Panc1 (cell line): ENCODE results near the gene PDE3A. TPM values are rescaled to one million over a fixed set of nuclear protein-coding genes. Genes with fewer than 3 reads are reported as not detected.

Experiments
- ATAC-seq: fragments of 200-7000 bp; cut with Tn5 transposase; 2 replicates; pipeline ENCODE4 v1.9.1; 2020; ENCODE audit warnings: mild to moderate bottlenecking, moderate library complexity
- BruUV-seq: library from RNA; stranded (reverse); fragments of 400-500 nt; replicated peaks from 2 replicates; lab custom pipeline; 2021; lab: Mats Ljungman, UMichigan
- CTCF ChIA-PET: fragments of 300-600 bp; sonication (Branson Sonifier 250); formaldehyde crosslinking; loops from one replicate; lab custom pipeline; 2022; ENCODE audit warnings: antibody characterized with exemption; lab: Charles Lee
- POLR2A ChIA-PET: fragments of 300-600 bp; sonication (Branson Sonifier 250); formaldehyde crosslinking; loops from one replicate; lab custom pipeline; 2022; ENCODE audit warnings: antibody characterized with exemption; lab: Charles Lee
- DNase-seq: peaks from one replicate; pipeline ENCODE4 v3.0.0-alpha.2; 2010; ENCODE audit warnings: low read depth, low spot score
- H3K27ac ChIP-seq: 2 replicates; pipeline ENCODE4 v1.5.1; 2011; ENCODE audit warnings: mild to moderate bottlenecking, low read length, inconsistent platforms
- H3K27me3 ChIP-seq: fragments of 200-500 bp; sonication (Bioruptor generic); 2 replicates; pipeline ENCODE4 v1.6.0; 2014; ENCODE audit warnings: low read length, inconsistent platforms; ENCODE audit not compliant: control insufficient read depth, insufficient read depth
- H3K36me3 ChIP-seq: fragments of 200-500 bp; sonication (Bioruptor generic); 2 replicates; pipeline ENCODE4 v1.5.1; 2014; ENCODE audit warnings: inconsistent platforms, mild to moderate bottlenecking, low read length, moderate library complexity; ENCODE audit not compliant: control insufficient read depth, insufficient read depth
- H3K4me1 ChIP-seq: 2 replicates; pipeline ENCODE4 v1.5.1; 2011; ENCODE audit warnings: inconsistent platforms, mild to moderate bottlenecking, low read length, moderate library complexity; ENCODE audit not compliant: control insufficient read depth, insufficient read depth
- H3K4me3 ChIP-seq, 2 experiments: 2 replicates each; pipeline ENCODE4 v1.5.1; 2011 to 2012; ENCODE audit warnings: low read depth in 2 of 2, low read length in 2 of 2, mild to moderate bottlenecking in 2 of 2, inconsistent platforms in 1 of 2, moderate library complexity in 1 of 2
- H3K9me3 ChIP-seq: fragments of 200-500 bp; sonication (Bioruptor generic); 2 replicates; pipeline ENCODE4 v1.5.1; 2014; ENCODE audit warnings: low read depth, mild to moderate bottlenecking, inconsistent platforms, low read length, moderate library complexity; ENCODE audit not compliant: control insufficient read depth, insufficient read depth
- POLR2AphosphoS5 ChIP-seq: IDR thresholded peaks from 2 replicates; pipeline ENCODE4 v1.6.1; 2012; ENCODE audit warnings: mild to moderate bottlenecking, low read depth, low read length, moderate library complexity
- SIN3A ChIP-seq: IDR thresholded peaks from 2 replicates; pipeline ENCODE4 v1.6.1; 2012; ENCODE audit warnings: low read depth, mild to moderate bottlenecking, low read length, moderate library complexity, borderline replicate concordance; ENCODE audit not compliant: insufficient read depth
- TCF7L2 ChIP-seq: IDR thresholded peaks from 2 replicates; pipeline ENCODE4 v1.6.1; 2011; ENCODE audit warnings: mild to moderate bottlenecking, low read depth, low read length, inconsistent platforms
- in situ Hi-C: cut with HindIII; loops from 2 replicates; pipeline ENCODE4 v1.10.0; 2016; ENCODE audit warnings: low sequenced_read_pairs, low pct_unique_long_range_greater_than_20kb
- intact Hi-C: fragments of 100-400 bp; cut with micrococcal nuclease; formaldehyde crosslinking; loops from one replicate; pipeline ENCODE4 v1.10.0; 2022; ENCODE audit not compliant: unreplicated experiment
- total RNA-seq: library from RNA; stranded (reverse); gene quantifications from one replicate; pipeline ENCODE4 v1.2.1, GENCODE V29; 2021; ENCODE audit not compliant: unreplicated experiment
- TF ChIP-seq, protein P1 (sequence below): fragments of 450-650 bp; IDR thresholded peaks from 2 replicates; pipeline ENCODE4 v1.5.1; 2017; ENCODE audit warnings: mild to moderate bottlenecking
- TF ChIP-seq, protein P2 (sequence below), 2 experiments: IDR thresholded peaks; 2 replicates each; pipeline ENCODE4 v1.6.1; 2011 to 2012; ENCODE audit warnings: low read depth in 2 of 2, control low read depth in 1 of 2, low read length in 1 of 2, mild to moderate bottlenecking in 1 of 2, moderate library complexity in 1 of 2; ENCODE audit not compliant: insufficient read depth in 1 of 2

The PDE3A gene
- total RNA-seq, 1 experiment from 2014 or later = 0.03 TPM

- TF ChIP-seq SIN3A = no peak
- no peak for TF ChIP-seq TCF7L2
- TF ChIP-seq, protein P1, sequence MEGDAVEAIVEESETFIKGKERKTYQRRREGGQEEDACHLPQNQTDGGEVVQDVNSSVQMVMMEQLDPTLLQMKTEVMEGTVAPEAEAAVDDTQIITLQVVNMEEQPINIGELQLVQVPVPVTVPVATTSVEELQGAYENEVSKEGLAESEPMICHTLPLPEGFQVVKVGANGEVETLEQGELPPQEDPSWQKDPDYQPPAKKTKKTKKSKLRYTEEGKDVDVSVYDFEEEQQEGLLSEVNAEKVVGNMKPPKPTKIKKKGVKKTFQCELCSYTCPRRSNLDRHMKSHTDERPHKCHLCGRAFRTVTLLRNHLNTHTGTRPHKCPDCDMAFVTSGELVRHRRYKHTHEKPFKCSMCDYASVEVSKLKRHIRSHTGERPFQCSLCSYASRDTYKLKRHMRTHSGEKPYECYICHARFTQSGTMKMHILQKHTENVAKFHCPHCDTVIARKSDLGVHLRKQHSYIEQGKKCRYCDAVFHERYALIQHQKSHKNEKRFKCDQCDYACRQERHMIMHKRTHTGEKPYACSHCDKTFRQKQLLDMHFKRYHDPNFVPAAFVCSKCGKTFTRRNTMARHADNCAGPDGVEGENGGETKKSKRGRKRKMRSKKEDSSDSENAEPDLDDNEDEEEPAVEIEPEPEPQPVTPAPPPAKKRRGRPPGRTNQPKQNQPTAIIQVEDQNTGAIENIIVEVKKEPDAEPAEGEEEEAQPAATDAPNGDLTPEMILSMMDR = no peak
- BruUV-seq = no TSS peak
- no peaks in the 10 kb centered on the region for H3K4me1 ChIP-seq
- H3K36me3 ChIP-seq = no peaks in the 10 kb centered on the region
- no peak for DNase-seq
- in situ Hi-C loops = no loop called here
- no peaks in the 10 kb centered on the region for H3K9me3 ChIP-seq
- intact Hi-C loops = no loop called here
- ChIA-PET CTCF (no interaction called here), POLR2A (no interaction called here)
- no peak overlapping the region for H3K4me3 ChIP-seq
- no peak for ATAC-seq
- H3K27me3 ChIP-seq = no peaks in the 10 kb centered on the region
- no peak overlapping the region for H3K27ac ChIP-seq
These were observed 108.9 kb downstream of the PDE3A start for GRCh38 chr12:20477255-20477654.

GRCh38 chr12:20477672-20478071, 109.3 kb downstream of the PDE3A start:
- in situ Hi-C loops = no loop called here
- no TSS peak for BruUV-seq

More at GRCh38 chr12:20477672-20478071, 109.3 kb downstream of the PDE3A start:
- Histone ChIP-seq H3K4me1 (no peaks in the 10 kb centered on the region), H3K36me3 (no peaks in the 10 kb centered on the region), H3K9me3 (no peaks in the 10 kb centered on the region), H3K27me3 (no peaks in the 10 kb centered on the region), H3K4me3 (no peak overlapping the region), H3K27ac (no peak overlapping the region)
- ATAC-seq = no peak
- POLR2A ChIA-PET = no interaction called here
- no peak for DNase-seq
- intact Hi-C loops = no loop called here
- TF ChIP-seq, protein P1 = no peak
- no peak for TF ChIP-seq POLR2AphosphoS5
- no peak for TF ChIP-seq SIN3A
- TF ChIP-seq, protein P2, sequence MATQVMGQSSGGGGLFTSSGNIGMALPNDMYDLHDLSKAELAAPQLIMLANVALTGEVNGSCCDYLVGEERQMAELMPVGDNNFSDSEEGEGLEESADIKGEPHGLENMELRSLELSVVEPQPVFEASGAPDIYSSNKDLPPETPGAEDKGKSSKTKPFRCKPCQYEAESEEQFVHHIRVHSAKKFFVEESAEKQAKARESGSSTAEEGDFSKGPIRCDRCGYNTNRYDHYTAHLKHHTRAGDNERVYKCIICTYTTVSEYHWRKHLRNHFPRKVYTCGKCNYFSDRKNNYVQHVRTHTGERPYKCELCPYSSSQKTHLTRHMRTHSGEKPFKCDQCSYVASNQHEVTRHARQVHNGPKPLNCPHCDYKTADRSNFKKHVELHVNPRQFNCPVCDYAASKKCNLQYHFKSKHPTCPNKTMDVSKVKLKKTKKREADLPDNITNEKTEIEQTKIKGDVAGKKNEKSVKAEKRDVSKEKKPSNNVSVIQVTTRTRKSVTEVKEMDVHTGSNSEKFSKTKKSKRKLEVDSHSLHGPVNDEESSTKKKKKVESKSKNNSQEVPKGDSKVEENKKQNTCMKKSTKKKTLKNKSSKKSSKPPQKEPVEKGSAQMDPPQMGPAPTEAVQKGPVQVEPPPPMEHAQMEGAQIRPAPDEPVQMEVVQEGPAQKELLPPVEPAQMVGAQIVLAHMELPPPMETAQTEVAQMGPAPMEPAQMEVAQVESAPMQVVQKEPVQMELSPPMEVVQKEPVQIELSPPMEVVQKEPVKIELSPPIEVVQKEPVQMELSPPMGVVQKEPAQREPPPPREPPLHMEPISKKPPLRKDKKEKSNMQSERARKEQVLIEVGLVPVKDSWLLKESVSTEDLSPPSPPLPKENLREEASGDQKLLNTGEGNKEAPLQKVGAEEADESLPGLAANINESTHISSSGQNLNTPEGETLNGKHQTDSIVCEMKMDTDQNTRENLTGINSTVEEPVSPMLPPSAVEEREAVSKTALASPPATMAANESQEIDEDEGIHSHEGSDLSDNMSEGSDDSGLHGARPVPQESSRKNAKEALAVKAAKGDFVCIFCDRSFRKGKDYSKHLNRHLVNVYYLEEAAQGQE (IDR thresholded peaks at IDR 0.05; ENCODE audit: insufficient read depth in 1 of 2, low read depth in 2 of 2, low read length in 1 of 2) = no peak
- TF ChIP-seq TCF7L2 = no peak
- CTCF ChIA-PET = no interaction called here
